Measurements from ENCODE around the gene DNAAF5.
"Not testable (repeated sequence)": the region's sequence is repeated elsewhere in the genome, so short reads cannot be mapped to it uniquely, and the experiment has no call there.

The DNAAF5 gene

DNA sequence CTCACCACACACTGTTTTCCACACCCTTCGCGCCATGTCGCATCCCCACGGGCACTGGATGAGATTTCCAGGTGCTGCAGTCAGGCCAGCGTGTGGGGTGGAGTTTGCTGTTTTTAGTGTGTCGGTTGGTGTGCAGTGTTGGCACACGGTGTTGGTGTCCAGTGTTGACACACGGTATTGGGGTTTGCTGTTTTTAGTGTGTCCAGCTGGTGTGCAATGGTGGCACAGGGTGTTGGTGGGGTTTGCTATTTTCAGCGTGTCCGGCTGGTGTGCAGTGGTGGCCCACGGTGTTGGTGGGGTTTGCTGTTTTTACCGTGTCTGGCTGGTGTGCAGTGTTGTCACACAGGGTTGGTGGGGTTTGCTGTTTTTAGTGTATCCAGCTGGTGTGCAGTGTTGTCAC, 20.7 kb downstream of the DNAAF5 start:
- no peak for DNase-seq (ENCODE audit: low read depth)

DNA sequence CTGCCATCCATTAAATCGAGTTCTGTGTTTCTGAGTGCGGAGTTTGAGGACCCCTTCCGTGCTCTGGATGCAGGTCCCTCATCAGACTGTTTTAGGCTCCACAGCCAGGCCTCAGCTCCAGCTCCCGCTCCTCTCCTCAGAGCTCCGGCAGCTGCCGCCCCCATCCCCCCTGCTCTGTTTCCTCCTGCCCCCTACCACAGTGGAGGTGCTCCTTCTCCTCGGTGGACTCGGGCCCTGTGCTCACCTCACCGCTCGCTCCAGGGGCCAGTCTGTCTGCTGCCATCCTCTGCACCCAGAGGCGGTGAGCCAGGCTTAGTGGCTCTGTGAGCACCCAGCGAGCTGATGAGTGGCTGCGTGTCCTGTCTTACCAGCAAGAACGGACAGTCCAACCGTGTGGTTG, 21.9 kb downstream of the DNAAF5 start:
- no peak for DNase-seq (ENCODE audit: low read depth)

DNA sequence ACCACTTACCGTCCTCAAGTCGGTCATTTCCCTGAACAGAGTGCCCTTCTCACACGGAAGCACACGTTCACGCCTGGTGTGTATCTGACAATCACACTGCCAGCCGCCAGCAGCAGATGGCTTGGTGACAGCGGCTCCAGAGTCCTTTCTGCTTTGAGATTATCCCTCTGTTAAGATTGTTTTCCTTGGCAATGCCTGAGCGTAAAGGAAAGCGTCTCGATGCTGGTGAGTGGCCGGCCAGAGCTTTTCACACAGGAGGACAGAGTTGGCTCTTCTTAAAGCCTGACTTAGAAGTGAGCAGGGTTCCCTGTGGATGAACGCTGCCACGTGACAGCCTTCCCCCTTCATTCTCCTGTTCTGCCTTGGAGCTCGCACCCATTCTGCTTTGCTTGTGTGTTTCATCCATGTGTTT, 22.6 kb downstream of the DNAAF5 start:
- DNase-seq (ENCODE audit: low read depth), result no peak

DNA sequence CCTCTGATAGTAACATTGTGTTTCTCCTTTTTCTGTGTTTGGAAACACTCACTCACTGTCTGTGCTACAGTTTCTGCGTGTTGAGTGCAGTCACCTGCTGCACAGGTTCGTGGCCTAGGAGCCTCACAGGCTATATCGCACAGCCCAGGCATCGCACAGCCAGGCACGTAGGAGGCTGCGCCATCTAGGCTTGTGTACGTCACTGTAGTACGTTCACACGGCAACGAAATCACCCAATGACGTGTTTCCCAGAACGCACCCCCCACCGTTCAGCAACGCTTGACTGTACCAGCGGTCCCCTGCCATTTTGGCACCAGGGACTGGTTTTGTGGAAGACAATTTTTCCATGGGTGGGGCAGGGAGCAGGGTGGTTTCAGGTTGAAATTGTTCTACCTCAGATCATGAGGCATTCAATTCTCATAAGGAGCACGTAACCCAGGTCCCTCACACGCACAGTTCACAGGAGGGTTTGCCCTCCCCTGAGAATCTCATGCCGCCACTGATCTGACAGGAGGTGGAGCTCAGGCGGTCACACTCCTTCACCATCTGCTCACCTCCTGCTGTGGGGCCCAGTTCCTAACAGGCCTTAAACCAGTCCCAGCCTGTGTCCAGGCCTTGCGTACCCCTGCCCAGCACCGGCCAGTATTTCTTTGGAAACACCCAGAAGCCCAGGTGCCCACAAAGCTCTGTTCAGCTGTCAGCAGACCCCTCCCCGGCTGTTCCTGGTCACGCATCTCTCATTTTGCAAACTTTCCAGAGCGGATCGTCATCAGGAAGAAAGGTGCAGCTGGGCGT, 23.8 kb downstream of the DNAAF5 start:
- no peak for DNase-seq (ENCODE audit: low read depth)

DNA sequence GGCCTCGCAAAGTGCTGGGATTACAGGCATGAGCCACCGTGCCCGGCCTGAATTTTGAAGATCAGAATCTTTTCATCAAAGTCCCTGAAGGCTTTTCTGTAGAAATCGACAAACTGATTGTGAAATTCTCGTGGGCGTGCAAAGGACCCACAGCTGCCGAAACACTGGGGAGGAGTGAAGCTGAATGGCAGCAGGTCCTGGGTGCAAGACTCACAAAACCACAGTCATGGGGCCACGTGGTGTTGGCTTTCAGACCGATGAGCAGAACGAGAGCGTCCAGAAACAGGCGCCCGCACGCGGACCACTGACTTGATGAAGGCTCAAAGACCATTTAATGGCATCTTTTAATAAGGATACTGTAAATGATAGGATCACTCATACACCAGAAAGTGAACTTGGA, 25.3 kb downstream of the DNAAF5 start:
- DNase-seq (ENCODE audit: low read depth), result no peak

DNA sequence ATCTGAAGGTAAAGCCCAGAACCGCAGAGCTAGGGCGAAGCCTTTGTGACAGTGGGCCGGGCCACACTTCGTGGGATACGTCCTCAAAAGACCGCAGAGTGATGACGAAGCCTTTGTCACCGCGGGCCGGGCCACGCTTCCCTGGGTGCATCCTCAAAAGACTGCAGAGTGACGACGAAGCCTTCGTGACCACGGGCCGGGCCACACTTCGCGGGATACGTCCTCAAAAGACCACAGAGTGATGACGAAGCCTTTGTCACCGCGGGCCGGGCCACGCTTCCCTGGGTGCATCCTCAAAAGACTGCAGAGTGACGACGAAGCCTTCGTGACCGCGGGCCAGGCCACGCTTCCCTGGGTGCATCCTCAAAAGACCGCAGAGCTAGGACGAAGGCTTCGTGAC, 25.8 kb downstream of the DNAAF5 start:
- not testable (repeated sequence) for DNase-seq (ENCODE audit: low read depth)

DNA sequence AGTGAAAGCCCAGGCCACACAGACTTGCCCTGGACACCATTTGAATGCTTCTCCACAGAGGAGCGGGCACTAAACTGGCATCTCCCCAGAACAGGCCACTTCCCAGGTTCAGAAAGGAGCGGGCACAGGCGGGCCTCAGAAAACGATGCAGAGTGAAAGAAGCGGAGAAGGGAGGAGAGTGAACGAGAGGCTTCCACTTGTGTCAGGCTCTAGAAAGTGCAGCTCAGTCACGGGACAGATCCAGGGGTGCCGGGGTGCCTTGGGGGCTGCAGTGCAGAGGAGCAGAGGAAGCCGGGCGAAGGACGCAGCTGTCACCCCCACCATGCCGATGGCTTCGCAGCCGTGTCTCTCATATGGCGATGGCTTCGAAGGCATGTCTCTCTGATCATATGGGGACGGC, 26.7 kb downstream of the DNAAF5 start:
- DNase-seq (ENCODE audit: low read depth), result no peak

DNA sequence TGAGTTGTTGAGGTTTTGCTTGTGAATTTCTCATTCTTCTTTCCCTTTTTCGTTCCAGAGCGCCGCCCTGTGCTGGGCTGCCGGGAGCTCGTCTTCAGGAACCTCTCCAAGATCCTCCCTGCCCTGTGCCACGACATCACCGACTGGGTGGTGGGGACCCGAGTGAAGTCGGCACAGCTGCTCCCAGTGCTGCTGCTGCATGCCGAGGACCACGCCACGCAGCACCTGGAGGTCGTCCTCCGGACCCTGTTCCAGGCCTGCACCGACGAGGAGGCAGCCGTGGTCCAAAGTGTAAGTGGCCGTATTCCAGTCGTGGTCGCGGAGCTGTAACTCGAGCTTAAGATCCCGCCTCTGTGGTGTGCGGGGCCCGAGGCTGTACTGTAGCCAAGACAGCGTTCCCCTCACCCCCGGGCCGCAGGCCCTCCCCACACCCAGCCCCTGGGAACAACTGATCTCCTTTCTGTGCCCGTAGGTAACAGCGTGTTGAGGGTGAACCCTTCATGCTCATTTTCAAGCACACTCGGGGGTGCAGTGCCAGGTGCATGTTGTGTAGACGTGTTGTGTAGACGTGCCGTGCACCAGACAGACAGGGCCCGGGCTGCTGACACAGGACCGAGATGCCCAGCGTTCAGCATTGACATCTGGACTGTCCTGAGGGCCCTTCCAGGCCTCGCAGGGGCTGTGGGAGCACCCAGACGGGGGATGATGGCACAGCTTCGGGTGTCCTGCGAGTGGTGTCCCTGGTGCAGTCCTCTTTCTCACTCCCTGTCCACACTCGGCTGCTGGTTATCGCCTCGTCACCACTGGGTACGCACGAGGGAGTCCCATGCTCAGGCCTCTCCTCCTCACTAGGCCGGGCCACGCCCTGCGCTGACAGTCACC, 28.3 kb downstream of the DNAAF5 start:
- DNase-seq (ENCODE audit: low read depth), result no peak

DNA sequence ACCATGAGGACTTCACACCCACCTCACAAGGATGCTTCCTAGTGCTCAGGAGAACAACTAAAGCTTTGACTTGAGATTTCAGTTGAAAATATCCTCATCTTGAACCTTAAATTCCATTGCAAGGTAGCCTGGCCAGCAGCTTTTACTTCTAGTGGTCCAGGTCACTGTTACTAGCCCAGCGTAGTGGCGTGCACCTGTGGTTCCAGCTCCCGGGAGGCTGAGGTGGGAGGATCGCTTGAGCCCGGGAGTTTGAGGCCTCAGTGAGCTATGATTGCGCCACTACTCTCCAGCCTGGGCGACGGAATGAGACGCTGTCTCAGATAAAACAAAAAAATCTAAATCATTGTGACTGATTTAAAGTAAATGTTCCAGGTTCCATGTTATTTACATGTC, 28.9 kb downstream of the DNAAF5 start:
- DNase-seq (ENCODE audit: low read depth), result no peak

DNA sequence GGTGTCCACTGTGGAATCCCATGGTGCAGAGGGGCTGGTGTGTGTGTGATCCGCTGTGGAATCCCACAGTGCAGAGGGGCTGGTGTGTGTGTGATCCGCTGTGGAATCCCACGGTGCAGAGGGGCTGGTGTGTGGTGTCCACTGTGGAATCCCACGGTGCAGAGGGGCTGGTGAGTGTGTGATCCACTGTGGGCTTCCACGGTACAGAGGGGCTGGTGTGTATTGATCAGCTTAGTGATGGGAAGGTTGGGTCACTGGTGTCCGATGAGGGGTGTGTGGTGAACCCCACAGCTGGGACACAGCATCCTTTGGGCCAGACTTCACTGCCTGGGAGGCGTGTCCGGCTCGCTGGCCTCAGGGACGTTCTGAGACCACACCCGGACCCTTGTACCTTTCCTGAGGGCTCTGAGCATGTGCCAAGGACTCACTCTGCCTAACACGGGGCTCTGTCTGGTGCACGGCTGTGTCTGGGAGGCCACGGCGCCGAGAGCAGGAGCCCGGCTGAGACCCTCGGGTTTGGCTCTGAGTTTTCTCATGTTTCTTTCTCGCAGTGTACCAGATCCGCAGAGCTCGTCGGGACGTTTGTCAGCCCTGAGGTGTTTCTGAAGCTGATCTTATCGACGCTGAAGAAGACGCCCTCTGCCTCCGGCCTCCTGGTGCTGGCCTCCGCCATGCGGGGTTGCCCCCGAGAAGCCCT, 29.9 kb downstream of the DNAAF5 start:
- no peak for DNase-seq (ENCODE audit: low read depth)

DNA sequence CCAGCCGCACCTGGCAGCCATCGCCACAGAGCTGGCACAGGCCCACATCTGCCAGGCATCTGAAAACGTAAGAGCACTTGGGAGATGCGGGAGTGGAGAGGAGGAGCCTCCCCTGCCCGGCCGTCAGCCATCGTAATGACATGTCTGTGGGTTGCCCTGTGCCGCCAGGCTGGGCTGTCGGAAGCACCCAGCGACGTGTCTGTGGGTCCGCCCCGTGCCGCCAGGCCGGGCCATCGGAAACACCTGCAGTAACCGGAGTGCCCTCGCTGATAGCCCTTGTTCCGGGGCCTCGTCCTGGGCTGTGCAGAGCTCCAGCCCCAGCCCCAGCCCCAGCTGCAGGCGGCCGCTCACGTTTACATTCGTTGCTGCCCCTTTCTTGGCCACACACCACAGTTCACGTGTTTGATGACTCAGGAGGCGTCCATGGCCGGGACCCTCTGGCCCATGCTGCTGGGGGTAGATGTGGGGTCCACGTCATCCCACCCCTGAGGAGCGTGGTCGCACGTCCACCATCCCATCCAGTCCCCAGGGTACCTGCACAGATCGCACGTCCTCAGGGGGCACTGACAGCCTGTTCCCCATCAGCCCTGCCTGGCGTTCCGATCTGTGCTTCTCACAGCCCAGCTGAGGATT, 30.5 kb downstream of the DNAAF5 start:
- DNase-seq (ENCODE audit: low read depth), result no peak

DNA sequence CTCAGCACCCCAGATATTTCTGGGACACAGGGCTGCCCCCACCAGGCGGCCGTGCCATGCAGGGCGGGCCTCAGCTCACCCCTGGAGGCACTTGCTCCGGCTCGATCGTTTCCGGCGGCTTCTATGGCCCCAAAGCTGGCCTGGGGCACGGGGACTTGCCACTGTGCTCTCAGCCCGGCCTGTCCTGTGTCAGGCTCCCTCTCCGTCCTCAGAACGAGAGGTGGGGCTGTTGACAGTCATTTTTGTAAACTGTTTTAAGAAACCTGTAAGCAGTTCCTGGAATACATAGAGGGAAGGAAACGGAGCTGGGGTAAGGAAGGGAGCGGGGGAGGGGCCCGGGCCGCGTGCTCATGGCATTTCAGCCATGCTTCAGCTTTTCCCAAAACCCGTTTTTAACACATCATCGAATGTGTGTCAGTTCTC, 31.3 kb downstream of the DNAAF5 start:
- no peak for DNase-seq (ENCODE audit: low read depth)

DNA sequence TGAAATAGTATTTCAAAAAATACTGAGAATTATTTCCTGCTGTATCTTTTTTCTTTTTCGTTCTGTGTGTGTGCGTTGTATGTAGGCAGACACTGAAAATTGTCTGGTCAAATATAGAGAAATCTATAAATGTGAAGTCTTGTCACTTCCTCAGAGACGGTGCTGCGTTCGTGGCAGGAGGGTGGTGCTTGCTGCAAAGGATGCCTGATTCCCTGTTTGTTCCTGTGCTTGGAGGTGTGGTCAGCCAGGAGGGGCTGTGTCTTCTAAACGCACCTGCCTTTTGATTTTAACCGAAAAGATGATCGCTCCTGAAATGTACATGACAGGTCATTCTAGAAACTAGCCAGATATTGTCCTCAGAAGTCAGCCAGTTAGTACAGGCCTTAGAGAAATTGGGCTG, 33.1 kb downstream of the DNAAF5 start:
- no peak for DNase-seq (ENCODE audit: low read depth)

DNA sequence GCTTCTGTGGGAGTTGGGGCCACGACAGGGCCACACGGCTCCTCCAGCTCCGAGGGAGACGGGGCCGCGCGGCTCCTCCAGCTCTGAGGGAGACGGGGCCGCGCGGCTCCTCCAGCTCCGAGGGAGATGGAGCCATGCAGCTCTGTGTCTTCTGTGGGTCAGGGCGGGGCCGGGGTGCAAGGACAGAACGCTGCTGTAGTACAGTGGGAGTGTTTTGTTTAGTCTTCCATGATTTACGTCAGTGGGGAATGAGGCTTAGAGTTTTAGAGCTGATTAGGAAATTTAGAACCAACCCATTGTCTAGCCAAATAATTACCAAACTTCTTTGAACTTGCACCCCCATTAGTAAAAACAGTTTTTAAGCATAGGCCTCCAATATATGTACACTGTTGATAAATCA, 33.5 kb downstream of the DNAAF5 start:
- DNase-seq (ENCODE audit: low read depth), result no peak

DNA sequence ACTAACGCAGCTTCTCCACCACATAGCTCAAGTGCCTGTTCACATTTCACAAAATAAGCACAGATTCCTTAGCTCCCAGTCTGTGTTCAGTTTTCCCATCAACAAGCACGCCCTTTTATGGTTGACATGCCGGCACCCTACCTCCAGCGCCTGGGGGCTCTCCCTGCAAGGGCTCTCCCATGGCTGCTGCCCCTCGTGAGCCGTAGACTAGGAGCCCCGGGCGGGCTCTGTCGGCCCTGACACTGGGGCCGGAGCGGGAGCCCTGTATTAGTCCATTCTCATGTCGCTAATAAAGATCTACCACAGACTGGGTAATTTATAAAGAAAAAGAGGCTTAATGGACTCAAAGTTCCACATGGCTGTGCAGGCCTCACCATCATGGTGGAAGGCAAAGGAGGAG, 34.6 kb downstream of the DNAAF5 start:
- DNase-seq (ENCODE audit: low read depth), result no peak

DNA sequence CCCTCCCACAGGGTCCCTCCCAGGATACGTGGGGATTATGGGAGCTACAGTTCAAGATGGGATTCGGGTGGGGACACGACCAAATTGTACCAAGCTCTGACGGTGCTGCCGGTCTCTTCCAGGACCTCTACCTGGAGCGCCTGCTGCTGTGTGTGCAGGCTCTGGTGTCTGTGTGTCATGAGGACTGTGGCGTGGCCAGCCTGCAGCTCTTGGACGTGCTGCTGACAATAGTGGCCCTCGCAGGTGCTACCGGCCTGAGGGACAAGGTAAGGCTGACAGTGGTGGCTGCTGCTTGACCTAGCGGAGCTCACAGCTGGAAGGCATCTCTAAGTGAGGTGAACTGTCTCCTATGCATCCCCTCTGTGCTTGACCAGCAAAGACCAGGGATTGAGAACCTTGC, 35.1 kb downstream of the DNAAF5 start:
- DNase-seq (ENCODE audit: low read depth), result no peak

DNA sequence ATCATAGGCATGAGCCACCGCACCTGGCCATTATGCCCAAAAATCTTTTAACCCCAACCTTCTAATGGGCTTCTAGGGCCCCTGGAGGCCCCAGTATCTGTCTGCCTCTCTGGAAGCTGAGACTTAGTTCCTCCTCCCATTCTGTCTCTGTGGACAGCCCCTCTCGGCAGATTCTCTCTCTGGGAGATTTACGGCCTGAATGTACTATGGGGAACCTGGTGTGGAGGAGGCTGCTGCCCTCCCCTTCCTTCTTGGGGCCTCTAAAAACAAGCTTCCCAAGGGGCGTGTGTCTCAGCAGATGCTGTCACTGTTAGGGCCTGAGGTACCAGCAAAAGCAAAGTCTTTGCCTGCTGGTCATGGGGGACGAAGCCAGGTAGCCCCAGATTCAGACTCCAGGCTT, 36.4 kb downstream of the DNAAF5 start:
- no peak for DNase-seq (ENCODE audit: low read depth)

DNA sequence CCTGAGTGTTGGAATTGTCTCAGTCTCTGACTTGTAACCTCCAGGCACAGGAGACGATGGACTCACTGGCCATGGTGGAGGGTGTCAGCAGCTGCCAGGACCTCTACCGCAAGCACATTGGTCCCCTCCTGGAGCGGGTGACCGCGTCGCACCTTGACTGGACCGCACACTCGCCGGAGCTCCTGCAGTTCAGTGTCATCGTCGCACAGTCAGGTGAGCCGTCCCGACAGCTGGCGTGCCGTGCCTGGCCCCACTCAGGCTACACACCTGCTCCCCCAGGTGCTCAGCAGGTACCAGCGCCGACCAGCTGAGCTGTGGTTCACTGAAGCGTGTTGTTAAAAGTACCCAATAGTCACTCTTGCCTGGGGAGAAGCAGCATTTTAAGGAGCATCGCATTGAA, 37.3 kb downstream of the DNAAF5 start:
- DNase-seq (ENCODE audit: low read depth), result no peak

DNA sequence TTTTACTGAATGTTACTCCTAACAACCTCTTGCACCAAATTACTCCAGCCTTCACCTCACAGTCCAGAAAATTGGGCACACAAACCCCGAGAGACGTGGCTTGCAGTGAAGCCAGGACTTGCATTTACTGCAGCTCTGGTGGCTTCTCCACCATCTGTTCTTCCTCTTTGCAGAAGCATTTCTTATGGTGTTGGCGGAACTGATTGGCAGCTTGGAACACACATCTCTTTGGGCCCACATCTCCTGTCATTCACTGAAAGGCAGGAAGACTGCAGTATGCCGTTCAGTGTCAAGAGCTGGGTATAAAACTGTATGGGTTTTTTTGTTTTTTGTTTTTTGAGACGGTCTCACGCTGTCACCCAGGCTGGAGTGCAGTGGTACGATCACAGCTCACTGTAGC, 38.9 kb downstream of the DNAAF5 start:
- no peak for DNase-seq (ENCODE audit: low read depth)

DNA sequence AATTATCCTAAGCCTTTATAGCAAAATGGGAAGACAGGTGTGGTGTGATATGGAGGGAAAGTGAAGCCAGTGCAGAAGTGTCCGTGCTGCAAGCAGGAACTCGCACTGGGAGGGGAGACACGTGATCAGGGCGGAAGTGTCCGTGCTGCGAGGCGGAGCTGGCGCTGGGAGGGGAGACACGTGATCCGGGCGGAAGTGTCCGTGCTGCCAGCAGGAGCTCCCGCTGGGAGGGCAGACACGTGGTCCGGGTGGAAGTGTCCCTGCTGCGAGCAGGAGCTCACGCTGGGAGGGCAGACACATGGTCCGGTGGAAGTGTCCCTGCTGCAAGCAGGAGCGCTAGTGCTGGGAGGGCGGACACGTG, 41.1 kb downstream of the DNAAF5 start:
- no peak for DNase-seq (ENCODE audit: low read depth)

DNA sequence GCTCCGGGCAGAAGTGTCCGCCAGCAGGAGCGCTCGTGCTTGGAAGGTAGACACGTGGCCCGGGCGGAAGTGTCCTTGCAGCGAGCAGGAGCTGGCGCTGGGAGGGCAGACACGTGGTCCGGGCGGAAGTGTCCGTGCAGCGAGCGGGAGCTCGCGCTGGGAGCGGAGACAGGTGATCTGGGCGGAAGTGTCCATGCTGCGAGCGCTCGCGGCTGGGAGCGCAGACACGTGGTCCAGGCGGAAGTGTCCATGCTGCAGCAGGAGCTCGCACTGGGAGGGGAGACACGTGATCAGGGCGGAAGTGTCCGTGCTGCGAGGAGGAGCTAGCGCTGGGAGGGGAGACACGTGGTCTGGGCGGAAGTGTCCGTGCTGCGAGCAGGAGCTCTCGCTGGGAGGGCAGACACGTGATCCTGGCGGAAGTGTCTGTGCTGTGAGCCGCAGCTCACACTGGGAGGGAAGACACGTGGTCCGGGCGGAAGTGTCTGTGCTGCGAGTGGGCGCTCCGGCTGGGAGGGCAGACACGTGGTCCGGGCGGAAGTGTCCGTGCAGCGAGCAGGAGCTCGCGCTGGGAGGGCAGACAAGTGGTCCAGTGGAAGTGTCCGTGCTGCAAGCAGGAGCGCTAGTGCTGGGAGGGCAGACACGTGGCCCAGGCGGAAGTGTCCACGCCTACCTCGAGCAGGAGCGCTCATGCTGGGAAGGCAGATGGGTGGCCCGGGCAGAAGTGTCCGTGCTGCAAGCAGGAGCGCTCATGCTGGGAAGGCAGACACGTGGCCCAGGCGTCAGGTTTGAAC, 41.6 kb downstream of the DNAAF5 start:
- no peak for DNase-seq (ENCODE audit: low read depth)
